GM12892 (cell line): ENCODE results near the gene TRAF3.

ENCODE experiments used
- POLR2A ChIP-seq: IDR thresholded peaks from 2 replicates; pipeline ENCODE4 v1.6.1; 2011; ENCODE audit warnings: low read depth, low read length, control low read depth
- POLR2AphosphoS5 ChIP-seq: IDR thresholded peaks from 2 replicates; pipeline ENCODE4 v1.6.1; 2011; ENCODE audit warnings: low read depth, low read length, control low read depth
- TAF1 ChIP-seq: IDR thresholded peaks from 2 replicates; pipeline ENCODE4 v1.6.1; 2011; ENCODE audit warnings: low read depth, mild to moderate bottlenecking, control low read depth, low read length, borderline replicate concordance

DNA sequence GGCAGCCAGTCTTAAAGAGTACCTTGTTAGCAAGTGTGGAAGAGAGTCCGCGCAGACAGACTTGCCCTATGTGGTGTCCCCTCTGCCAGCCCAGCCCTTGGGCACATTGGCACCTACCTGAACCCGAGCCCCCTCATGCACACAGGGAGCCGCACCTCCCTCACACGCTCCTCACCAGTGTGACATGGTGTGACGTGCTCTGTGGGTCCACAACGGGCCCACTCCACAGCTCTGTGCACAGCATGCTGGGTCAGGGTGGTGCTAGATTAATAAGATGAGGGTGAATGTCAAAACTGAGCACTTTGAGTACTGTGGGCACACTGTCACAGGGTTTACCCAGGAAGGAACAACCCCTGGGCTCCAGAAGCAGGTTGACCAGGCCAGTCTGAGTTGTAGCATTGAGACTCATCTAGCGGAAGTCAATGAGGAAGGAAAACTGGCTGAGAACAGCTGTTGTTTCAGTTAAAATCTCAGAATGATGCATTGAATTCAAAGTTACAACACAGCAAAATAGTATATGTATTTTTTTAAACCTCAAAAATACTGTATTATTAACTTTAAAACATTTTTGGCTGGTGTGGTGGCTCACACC, 91.8 kb downstream of the TRAF3 start:
- TF ChIP-seq POLR2AphosphoS5 = no peak
- TF ChIP-seq POLR2A = no peak
- TF ChIP-seq TAF1 = no peak
